ENCODE data around the gene RBM18. TPM values are rescaled to one million over a fixed set of nuclear protein-coding genes. Genes with fewer than 3 reads are reported as not detected.
A peak's percentile ranks its signal among the peaks of the same experiment; 100 is the strongest.

Gene RBM18
- polyA plus RNA-seq (ENCODE audit: insufficient read length in 12 of 12) = 10 to 100 TPM in 11 of 12 donors, not detected in 1; 18.7 to 39.9 (median 33.7) TPM
- long read RNA-seq, donor 1, full-length matches to known transcripts = 17 of 17 reads
- long read RNA-seq, donor 1, partial matches to known transcripts = 0 of 17 reads
- long read RNA-seq, donor 1, other reads (novel, unspliced or antisense) = 0 of 17 reads
- long read RNA-seq, donor 2, full-length matches to known transcripts = 25 of 25 reads
- long read RNA-seq, donor 2, partial matches to known transcripts = 0 of 25 reads
- long read RNA-seq, donor 2, other reads (novel, unspliced or antisense) = 0 of 25 reads
- long read RNA-seq, donor 3, full-length matches to known transcripts = 7 of 7 reads
- long read RNA-seq, donor 3, partial matches to known transcripts = 0 of 7 reads
- long read RNA-seq, donor 3, other reads (novel, unspliced or antisense) = 0 of 7 reads
- long read RNA-seq, donor 4, full-length matches to known transcripts = 7 of 7 reads
- long read RNA-seq, donor 4, partial matches to known transcripts = 0 of 7 reads
- long read RNA-seq, donor 4, other reads (novel, unspliced or antisense) = 0 of 7 reads
- long read RNA-seq, donor 5 = 0 reads
- long read RNA-seq, donor 6, full-length matches to known transcripts = 11 of 11 reads
- long read RNA-seq, donor 6, partial matches to known transcripts = 0 of 11 reads
- long read RNA-seq, donor 6, other reads (novel, unspliced or antisense) = 0 of 11 reads
- long read RNA-seq, donor 7, full-length matches to known transcripts = 11 of 16 reads
- long read RNA-seq, donor 7, partial matches to known transcripts = 0 of 16 reads
- long read RNA-seq, donor 7, other reads (novel, unspliced or antisense) = 5 of 16 reads
- long read RNA-seq, donor 8, full-length matches to known transcripts = 22 of 22 reads
- long read RNA-seq, donor 8, partial matches to known transcripts = 0 of 22 reads
- long read RNA-seq, donor 8, other reads (novel, unspliced or antisense) = 0 of 22 reads
- long read RNA-seq, donor 9, full-length matches to known transcripts = 6 of 6 reads
- long read RNA-seq, donor 9, partial matches to known transcripts = 0 of 6 reads
- long read RNA-seq, donor 9, other reads (novel, unspliced or antisense) = 0 of 6 reads
- long read RNA-seq, donor 10, full-length matches to known transcripts = 19 of 19 reads
- long read RNA-seq, donor 10, partial matches to known transcripts = 0 of 19 reads
- long read RNA-seq, donor 10, other reads (novel, unspliced or antisense) = 0 of 19 reads
- long read RNA-seq, donor 11, full-length matches to known transcripts = 20 of 20 reads
- long read RNA-seq, donor 11, partial matches to known transcripts = 0 of 20 reads
- long read RNA-seq, donor 11, other reads (novel, unspliced or antisense) = 0 of 20 reads

GRCh38 chr9:122264360-122265148, at the start of gene RBM18, which contains the start of gene MRRF:
RBM18 (minus strand) TSS chr9:122264840; CDS start chr9:122261492, 3,348 bp downstream.
MRRF (plus strand) TSS chr9:122264882; CDS start chr9:122270892, 6,010 bp downstream.
- peak; percentile 96 for DNase-seq

GRCh38 chr9:122314165-122314564, 49.5 kb upstream of the RBM18 start:
- no peak for DNase-seq

- no peak for DNase-seq
Observed at GRCh38 chr9:122309861-122310260, 45.2 kb upstream of the RBM18 start.

- no peak for DNase-seq
Observed at GRCh38 chr9:122307925-122308324, 43.3 kb upstream of the RBM18 start.

- DNase-seq = no peak
Observed at GRCh38 chr9:122307061-122307460, 42.4 kb upstream of the RBM18 start.

GRCh38 chr9:122302237-122303093, 37.8 kb upstream of the RBM18 start:
- DNase-seq = no peak

GRCh38 chr9:122297512-122297911, 32.9 kb upstream of the RBM18 start:
- no peak for DNase-seq

GRCh38 chr9:122294531-122294930, 29.9 kb upstream of the RBM18 start:
- DNase-seq = no peak

- DNase-seq = no peak
Observed at GRCh38 chr9:122291458-122291857, 26.8 kb upstream of the RBM18 start.

GRCh38 chr9:122287214-122287720, 22.6 kb upstream of the RBM18 start:
- no peak for DNase-seq

- DNase-seq = no peak
Observed at GRCh38 chr9:122286764-122287163, 22.1 kb upstream of the RBM18 start.

- no peak for DNase-seq
Observed at GRCh38 chr9:122281368-122281767, 16.7 kb upstream of the RBM18 start.

GRCh38 chr9:122277285-122277897, 12.8 kb upstream of the RBM18 start:
- no peak for DNase-seq

GRCh38 chr9:122276096-122276495, 11.5 kb upstream of the RBM18 start:
- DNase-seq = no peak

- DNase-seq = no peak
Observed at GRCh38 chr9:122274055-122274454, 9.4 kb upstream of the RBM18 start.

GRCh38 chr9:122268041-122268814, 3.6 kb upstream of the RBM18 start:
- no peak for DNase-seq

GRCh38 chr9:122265149-122265915, 692 bp upstream of the RBM18 start:
- DNase-seq = no peak
